AG09319 (cell line): Measurements from ENCODE around the gene CEP128.

ENCODE experiments used
- DNase-seq: peaks from one replicate; pipeline ENCODE4 v3.0.0-alpha.2; 2010; ENCODE audit warnings: low read depth; ENCODE audit errors: extremely low read depth
- TF ChIP-seq, protein P1 (sequence below): IDR thresholded peaks from 2 replicates; pipeline ENCODE4 v1.5.1; 2011; ENCODE audit warnings: low read depth, mild to moderate bottlenecking, inconsistent platforms, low read length, moderate library complexity

CEP128 gene

DNA sequence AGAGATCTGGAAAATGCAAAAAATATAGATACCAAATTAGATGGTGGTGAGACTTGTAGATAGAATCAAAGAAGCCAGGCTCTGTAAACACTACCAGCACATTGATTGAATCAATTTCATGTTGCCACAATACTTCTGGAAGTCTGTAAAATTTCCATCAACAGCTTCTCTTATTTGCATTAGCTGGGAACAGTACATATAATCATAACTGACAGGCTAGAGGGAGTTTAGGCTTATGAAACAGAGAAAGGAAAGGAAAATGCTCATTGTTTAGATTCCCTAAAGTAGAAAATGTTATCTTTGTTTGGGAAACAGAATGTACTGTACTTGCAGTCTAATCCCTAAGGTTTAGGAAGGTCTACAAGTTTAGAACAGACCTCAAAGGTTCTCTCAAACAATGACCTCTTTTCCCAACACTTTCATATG is 335.2 kb downstream of the CEP128 start:
- TF ChIP-seq, protein P1, sequence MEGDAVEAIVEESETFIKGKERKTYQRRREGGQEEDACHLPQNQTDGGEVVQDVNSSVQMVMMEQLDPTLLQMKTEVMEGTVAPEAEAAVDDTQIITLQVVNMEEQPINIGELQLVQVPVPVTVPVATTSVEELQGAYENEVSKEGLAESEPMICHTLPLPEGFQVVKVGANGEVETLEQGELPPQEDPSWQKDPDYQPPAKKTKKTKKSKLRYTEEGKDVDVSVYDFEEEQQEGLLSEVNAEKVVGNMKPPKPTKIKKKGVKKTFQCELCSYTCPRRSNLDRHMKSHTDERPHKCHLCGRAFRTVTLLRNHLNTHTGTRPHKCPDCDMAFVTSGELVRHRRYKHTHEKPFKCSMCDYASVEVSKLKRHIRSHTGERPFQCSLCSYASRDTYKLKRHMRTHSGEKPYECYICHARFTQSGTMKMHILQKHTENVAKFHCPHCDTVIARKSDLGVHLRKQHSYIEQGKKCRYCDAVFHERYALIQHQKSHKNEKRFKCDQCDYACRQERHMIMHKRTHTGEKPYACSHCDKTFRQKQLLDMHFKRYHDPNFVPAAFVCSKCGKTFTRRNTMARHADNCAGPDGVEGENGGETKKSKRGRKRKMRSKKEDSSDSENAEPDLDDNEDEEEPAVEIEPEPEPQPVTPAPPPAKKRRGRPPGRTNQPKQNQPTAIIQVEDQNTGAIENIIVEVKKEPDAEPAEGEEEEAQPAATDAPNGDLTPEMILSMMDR, result no peak
- no peak for DNase-seq

DNA sequence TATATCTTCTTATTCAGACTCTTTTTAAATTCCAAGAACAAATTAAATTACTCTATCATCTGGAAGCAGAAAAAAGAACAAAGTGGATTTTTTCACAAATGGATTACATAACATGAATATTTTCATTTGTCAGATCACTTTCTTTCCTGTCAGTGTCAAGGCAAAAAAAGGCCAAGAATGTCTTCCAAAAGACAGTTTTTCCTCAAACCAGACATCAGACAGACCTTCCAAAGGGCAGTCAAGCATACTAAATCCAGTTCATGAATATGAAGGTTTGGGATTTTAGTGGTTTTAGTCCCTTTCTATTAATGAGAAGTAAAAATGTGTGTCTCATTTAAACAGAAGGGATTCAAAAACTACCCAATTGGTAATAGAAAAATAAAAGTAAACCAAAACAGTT is 336.0 kb downstream of the CEP128 start:
- no peak for DNase-seq
- TF ChIP-seq, protein P1, result no peak

DNA sequence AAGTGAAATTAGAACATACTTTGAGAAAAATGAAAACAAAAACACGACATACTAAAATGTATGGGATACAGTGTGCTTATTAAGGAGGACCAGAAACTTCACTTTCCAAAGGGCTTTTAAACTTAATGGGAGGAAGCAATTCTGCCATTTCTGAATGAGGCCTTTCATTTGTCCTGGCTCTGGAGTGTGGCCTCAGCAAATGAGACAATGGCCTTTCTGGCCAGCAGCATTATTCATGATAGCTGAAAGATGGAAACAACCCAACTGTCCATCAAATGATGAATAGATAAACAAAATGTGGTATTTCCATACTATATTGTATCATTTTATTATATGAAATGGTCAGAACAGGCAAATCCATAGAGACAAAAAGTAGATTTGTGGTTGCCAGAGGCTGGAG is 338.6 kb downstream of the CEP128 start:
- no peak for DNase-seq
- TF ChIP-seq, protein P1, result no peak

DNA sequence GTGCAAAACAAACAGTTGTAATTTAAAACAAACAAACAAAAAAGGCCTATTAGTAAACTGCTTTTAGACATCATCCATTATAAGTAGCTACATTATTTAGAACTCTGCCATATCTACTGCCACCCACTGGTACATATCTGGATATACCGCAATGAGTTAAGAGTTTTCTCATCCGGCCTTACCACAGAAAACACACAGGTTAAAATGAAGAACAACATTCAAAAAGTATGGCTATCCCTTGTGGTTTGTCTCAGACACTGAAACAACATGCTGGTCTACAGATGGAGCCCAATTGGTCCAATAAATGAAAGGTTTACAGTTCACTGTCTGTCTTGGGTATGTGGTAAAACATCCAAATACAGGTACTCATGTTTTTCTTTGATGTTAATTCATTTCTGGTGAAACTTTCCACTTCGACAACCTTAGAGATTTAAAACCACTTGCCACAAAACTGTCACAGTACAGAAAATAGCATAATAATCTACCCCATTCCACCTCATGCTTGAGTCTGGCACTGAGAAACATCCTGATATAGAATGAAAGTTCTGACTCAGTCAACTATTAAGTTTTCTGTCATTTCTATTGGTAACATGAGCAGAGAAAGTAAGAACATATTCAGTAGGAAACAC is 354.3 kb downstream of the CEP128 start:
- peak; percentile 27 for DNase-seq
- TF ChIP-seq, protein P1, result peak; percentile 56

DNA sequence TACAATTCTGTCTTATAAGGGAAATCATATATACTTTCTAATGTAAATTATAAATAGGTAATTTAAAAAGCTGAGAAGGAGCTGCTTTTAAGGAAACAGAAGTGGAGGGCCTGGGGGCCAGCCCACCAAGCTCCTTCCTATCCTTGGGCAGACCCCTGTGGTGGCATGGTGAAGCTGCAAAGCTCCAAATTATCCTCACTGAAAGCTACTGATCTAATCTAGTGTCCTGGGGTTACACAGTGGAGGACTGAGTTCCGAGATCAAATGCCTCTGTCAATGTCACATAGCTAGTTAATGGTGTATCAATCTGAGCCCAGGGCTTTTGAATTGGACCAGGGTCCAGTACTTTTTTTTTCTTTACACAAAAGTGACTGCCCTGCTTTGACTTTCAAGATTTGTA is 355.4 kb downstream of the CEP128 start:
- TF ChIP-seq, protein P1, result no peak
- DNase-seq, result no peak

DNA sequence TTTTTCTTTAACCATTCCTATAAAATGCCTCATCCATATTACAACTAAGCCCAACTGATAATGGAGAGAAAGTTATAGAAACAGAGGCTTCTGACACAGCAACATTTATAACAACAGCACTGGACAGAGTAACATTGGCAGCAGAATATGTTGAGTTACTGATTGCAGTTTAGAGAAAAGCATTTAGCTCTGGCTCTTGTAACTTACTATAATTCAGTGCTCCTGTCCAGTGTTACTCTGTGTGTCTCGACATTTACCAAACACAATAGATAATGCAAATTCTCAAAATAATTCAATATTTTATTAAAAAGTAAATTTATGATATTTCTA is 356.1 kb downstream of the CEP128 start:
- DNase-seq, result no peak
- TF ChIP-seq, protein P1, result no peak

DNA sequence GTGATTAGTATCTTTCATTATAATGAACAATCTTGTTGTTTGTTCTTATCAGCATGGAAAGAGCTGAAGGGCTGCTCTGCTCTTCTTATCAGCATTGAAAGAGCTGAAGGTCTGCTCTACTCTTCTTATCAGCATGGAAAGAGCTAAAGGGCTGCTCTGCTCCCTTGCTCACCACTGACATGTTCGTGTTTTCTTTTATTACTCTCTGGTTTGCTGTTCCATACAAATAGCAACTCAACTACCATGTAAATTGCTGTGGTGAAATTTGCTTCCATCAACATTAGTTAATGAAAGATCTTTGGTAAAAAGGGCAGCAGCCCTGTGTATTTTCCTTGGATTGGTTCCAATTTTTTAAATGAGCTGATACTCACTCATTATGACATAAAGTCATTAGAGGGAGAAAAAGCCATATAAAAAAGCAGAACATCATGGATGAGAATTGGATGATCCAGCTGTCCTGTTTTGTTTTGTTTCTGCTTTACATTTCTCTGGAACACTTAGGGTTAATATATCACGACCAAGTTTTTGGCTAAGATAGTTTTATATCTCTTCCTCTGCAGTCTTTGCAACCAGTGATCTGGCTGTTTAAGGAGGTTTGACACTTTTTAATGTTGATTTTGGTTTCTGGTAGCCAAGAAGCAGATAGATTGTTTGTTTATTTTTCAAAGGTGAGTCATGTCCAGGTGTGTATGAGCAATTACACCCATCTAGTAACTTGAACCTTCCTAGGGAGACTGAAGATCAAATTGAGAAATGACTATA is 356.6 kb downstream of the CEP128 start:
- no peak for DNase-seq
- TF ChIP-seq, protein P1, result no peak
